ENCODE data around the gene ESRP2.

Gene ESRP2

GRCh38 chr16:68253721-68254120 lies 17.8 kb upstream of the ESRP2 start:
- Histone ChIP-seq H3K9me3 (no peaks in the 10 kb centered on the region), H3K4me3 (no peak overlapping the region), H3K27ac (no peak overlapping the region), H3K4me1 (peaks cover 0 to 18% (median 12%) of the 10 kb centered on the region in 4 donors), H3K36me3 (peaks cover 23 to 98% (median 48%) of the 10 kb centered on the region in 3 donors), H3K27me3 (no peaks in the 10 kb centered on the region)
- DNase-seq, result no peak
- intact Hi-C loops (cut with DNase I; ENCODE audit: low total_unique reads), result no loop called here
- no peak for TF ChIP-seq CTCF (IDR thresholded peaks at IDR 0.05)

GRCh38 chr16:68252383-68252782 lies 16.5 kb upstream of the ESRP2 start:
- Histone ChIP-seq H3K27ac (no peak overlapping the region), H3K4me3 (no peak overlapping the region), H3K9me3 (no peaks in the 10 kb centered on the region), H3K4me1 (peaks cover 0 to 17% (median 8%) of the 10 kb centered on the region in 4 donors), H3K27me3 (no peaks in the 10 kb centered on the region), H3K36me3 (peaks cover 23 to 89% (median 47%) of the 10 kb centered on the region in 3 donors)
- intact Hi-C loops (cut with DNase I; ENCODE audit: low total_unique reads), result no loop called here
- DNase-seq, result no peak
- no peak for TF ChIP-seq CTCF (IDR thresholded peaks at IDR 0.05)

- no peaks in the 10 kb centered on the region for H3K27me3 ChIP-seq
- no peak for DNase-seq
- no peaks in the 10 kb centered on the region for H3K9me3 ChIP-seq
- TF ChIP-seq CTCF (IDR thresholded peaks at IDR 0.05), result no peak
- peaks cover 23 to 84% (median 47%) of the 10 kb centered on the region in 3 donors for H3K36me3 ChIP-seq
- intact Hi-C loops (cut with DNase I; ENCODE audit: low total_unique reads), result no loop called here
- H3K4me3 ChIP-seq, result no peak overlapping the region
- H3K4me1 ChIP-seq, result peaks cover 0 to 18% (median 12%) of the 10 kb centered on the region in 4 donors
- H3K27ac ChIP-seq, result no peak overlapping the region
Observed at GRCh38 chr16:68251832-68252231, 15.9 kb upstream of the ESRP2 start.

- H3K36me3 ChIP-seq, result peaks cover 22 to 75% (median 42%) of the 10 kb centered on the region in 3 donors
- no peaks in the 10 kb centered on the region for H3K27me3 ChIP-seq
- TF ChIP-seq CTCF (IDR thresholded peaks at IDR 0.05), result no peak
- H3K9me3 ChIP-seq, result no peaks in the 10 kb centered on the region
- no peak overlapping the region for H3K4me3 ChIP-seq
- H3K4me1 ChIP-seq, result peaks cover 0 to 27% (median 21%) of the 10 kb centered on the region in 4 donors
- no peak overlapping the region for H3K27ac ChIP-seq
- intact Hi-C loops (cut with DNase I; ENCODE audit: low total_unique reads), result no loop called here
- DNase-seq, result no peak
Observed at GRCh38 chr16:68250951-68251350, 15.0 kb upstream of the ESRP2 start.

- no peak for TF ChIP-seq CTCF (IDR thresholded peaks at IDR 0.05)
- Histone ChIP-seq H3K27me3 (no peaks in the 10 kb centered on the region), H3K4me1 (peaks cover 0 to 36% (median 29%) of the 10 kb centered on the region in 4 donors), H3K36me3 (peaks cover 9 to 59% (median 29%) of the 10 kb centered on the region in 3 donors), H3K9me3 (no peaks in the 10 kb centered on the region), H3K27ac (no peak overlapping the region), H3K4me3 (no peak overlapping the region)
- intact Hi-C loops (cut with DNase I; ENCODE audit: low total_unique reads), result no loop called here
- no peak for DNase-seq
Observed at GRCh38 chr16:68249371-68249770, 13.4 kb upstream of the ESRP2 start.

- peaks cover 9 to 45% (median 26%) of the 10 kb centered on the region in 3 donors for H3K36me3 ChIP-seq
- no peak for DNase-seq
- no peaks in the 10 kb centered on the region for H3K27me3 ChIP-seq
- no peaks in the 10 kb centered on the region for H3K9me3 ChIP-seq
- intact Hi-C loops (cut with DNase I; ENCODE audit: low total_unique reads), result no loop called here
- H3K4me1 ChIP-seq, result peaks cover 0 to 39% (median 32%) of the 10 kb centered on the region in 4 donors
- peak overlapping the region; percentile 21 to 22 for H3K27ac ChIP-seq
- TF ChIP-seq CTCF (IDR thresholded peaks at IDR 0.05), result no peak
- H3K4me3 ChIP-seq, result no peak overlapping the region
Observed at GRCh38 chr16:68247932-68248331, 12.0 kb upstream of the ESRP2 start.

Data from tibial artery (tissue), 4 donors.